Gastrocnemius medialis (tissue), 4 donors: Measurements from ENCODE around the gene SART3.

ENCODE experiments used
- CTCF ChIP-seq, 5 experiments: fragments of 450-650 bp in 3 of 5; fragments of 200-600 bp in 2 of 5; sonication (generic) in 2 of 5; IDR thresholded peaks in 4 of 5; conservative IDR thresholded peaks in 1 of 5; 1 replicate in 4 of 5; 2 replicates in 1 of 5; pipeline ENCODE4 v1.5.1; 2016 to 2019; ENCODE audit warnings: antibody characterized with exemption in 5 of 5, mild to moderate bottlenecking in 3 of 5, moderate library complexity in 3 of 5
- POLR2A ChIP-seq, 2 donors: fragments of 450-650 bp; IDR thresholded peaks; one replicate each; pipeline ENCODE4 v1.6.1; 2017; ENCODE audit warnings: antibody characterized with exemption in 2 of 2, mild to moderate bottlenecking in 2 of 2, moderate library complexity in 2 of 2

- TF ChIP-seq CTCF (IDR thresholded peaks at IDR 0.05 in 4 of 5, conservative IDR thresholded peaks at IDR 0.05 in 1 of 5) (no peak), POLR2A (IDR thresholded peaks at IDR 0.05) (no peak)
Measured at GRCh38 chr12:108548954-108549521, 11.9 kb downstream of the SART3 start.
